Renal pelvis (tissue), 12 donors: ENCODE data around the gene REV3L. TPM values are rescaled to one million over a fixed set of nuclear protein-coding genes. Genes with fewer than 3 reads are reported as not detected.
"Not testable (repeated sequence)": the region's sequence is repeated elsewhere in the genome, so short reads cannot be mapped to it uniquely, and the experiment has no call there.

Experiments
- DNase-seq: peaks from one replicate; pipeline ENCODE4 v3.0.0-alpha.2; 2013
- long read RNA-seq, 16 experiments: transcript quantifications; one replicate each; lab custom pipeline, GENCODE V29; 2026
- polyA plus RNA-seq, 3 donors: library from polyadenylated mRNA; unstranded; fragments of 120-200 nt; gene quantifications; one replicate each; pipeline ENCODE4 v1.2.1, GENCODE V29; 2013; ENCODE audit not compliant: insufficient read length in 3 of 3

REV3L gene
- 10 to 100 TPM; 36.9 to 42.7 (median 39.8) TPM for polyA plus RNA-seq
- long read RNA-seq, donor 1, partial matches to known transcripts, result 16 of 28 reads
- long read RNA-seq, donor 1, other reads (novel, unspliced or antisense), result 11 of 28 reads
- long read RNA-seq, donor 2, result 0 reads
- long read RNA-seq, donor 3, partial matches to known transcripts, result 7 of 7 reads
- long read RNA-seq, donor 3, other reads (novel, unspliced or antisense), result 0 of 7 reads
- long read RNA-seq, donor 4, result 0 reads
- long read RNA-seq, donor 5, partial matches to known transcripts, result 6 of 6 reads
- long read RNA-seq, donor 5, other reads (novel, unspliced or antisense), result 0 of 6 reads
- long read RNA-seq, donor 6, result 0 reads
- long read RNA-seq, donor 7, partial matches to known transcripts, result 5 of 5 reads
- long read RNA-seq, donor 7, other reads (novel, unspliced or antisense), result 0 of 5 reads
- long read RNA-seq, donor 8, partial matches to known transcripts, result 6 of 6 reads
- long read RNA-seq, donor 8, other reads (novel, unspliced or antisense), result 0 of 6 reads
- long read RNA-seq, donor 9, partial matches to known transcripts, result 5 of 5 reads
- long read RNA-seq, donor 9, other reads (novel, unspliced or antisense), result 0 of 5 reads
- long read RNA-seq, donor 10, result 0 reads
- long read RNA-seq, donor 11, partial matches to known transcripts, result 7 of 7 reads
- long read RNA-seq, donor 11, other reads (novel, unspliced or antisense), result 0 of 7 reads
- long read RNA-seq, donor 12, partial matches to known transcripts, result 0 of 9 reads
- long read RNA-seq, donor 12, other reads (novel, unspliced or antisense), result 9 of 9 reads
- long read RNA-seq, donor 13, partial matches to known transcripts, result 5 of 5 reads
- long read RNA-seq, donor 13, other reads (novel, unspliced or antisense), result 0 of 5 reads
- long read RNA-seq, donor 14, partial matches to known transcripts, result 6 of 6 reads
- long read RNA-seq, donor 14, other reads (novel, unspliced or antisense), result 0 of 6 reads
- long read RNA-seq, donor 15, partial matches to known transcripts, result 10 of 10 reads
- long read RNA-seq, donor 15, other reads (novel, unspliced or antisense), result 0 of 10 reads
- long read RNA-seq, donor 16, result 0 reads

- peak; percentile 93 for DNase-seq
Observed at GRCh38 chr6:111482959-111483735, at the start of gene REV3L. Gene REV3L (minus strand): TSS chr6:111483218. CDS start chr6:111482888, 330 bp downstream.

GRCh38 chr6:111531185-111531584 lies 48.2 kb upstream of the REV3L start:
- no peak for DNase-seq

GRCh38 chr6:111530667-111531066 lies 47.6 kb upstream of the REV3L start:
- DNase-seq, result no peak

- no peak for DNase-seq
Observed at GRCh38 chr6:111530218-111530617, 47.2 kb upstream of the REV3L start.

GRCh38 chr6:111527367-111527766 lies 44.3 kb upstream of the REV3L start:
- no peak for DNase-seq

- no peak for DNase-seq
Observed at GRCh38 chr6:111524735-111525134, 41.7 kb upstream of the REV3L start.

GRCh38 chr6:111524252-111524651 lies 41.2 kb upstream of the REV3L start:
- no peak for DNase-seq

GRCh38 chr6:111523484-111524167 lies 40.6 kb upstream of the REV3L start:
- no peak for DNase-seq

- DNase-seq, result no peak
Observed at GRCh38 chr6:111522393-111523020, 39.5 kb upstream of the REV3L start.

GRCh38 chr6:111521497-111522270 lies 38.7 kb upstream of the REV3L start:
- DNase-seq, result no peak

- no peak for DNase-seq
Observed at GRCh38 chr6:111520524-111520923, 37.5 kb upstream of the REV3L start.

- no peak for DNase-seq
Observed at GRCh38 chr6:111517965-111518364, 34.9 kb upstream of the REV3L start.

- DNase-seq, result no peak
Observed at GRCh38 chr6:111515259-111515658, 32.2 kb upstream of the REV3L start.

GRCh38 chr6:111514531-111514930 lies 31.5 kb upstream of the REV3L start:
- not testable (repeated sequence) for DNase-seq

GRCh38 chr6:111507219-111507618 lies 24.2 kb upstream of the REV3L start:
- not testable (repeated sequence) for DNase-seq

- not testable (repeated sequence) for DNase-seq
Observed at GRCh38 chr6:111505498-111505897, 22.5 kb upstream of the REV3L start.

- DNase-seq, result no peak
Observed at GRCh38 chr6:111503660-111504059, 20.6 kb upstream of the REV3L start.

GRCh38 chr6:111503194-111503593 lies 20.2 kb upstream of the REV3L start:
- no peak for DNase-seq

GRCh38 chr6:111502154-111502553 lies 19.1 kb upstream of the REV3L start:
- DNase-seq, result no peak
